ENCODE measurements around the gene NALF2.

DNA sequence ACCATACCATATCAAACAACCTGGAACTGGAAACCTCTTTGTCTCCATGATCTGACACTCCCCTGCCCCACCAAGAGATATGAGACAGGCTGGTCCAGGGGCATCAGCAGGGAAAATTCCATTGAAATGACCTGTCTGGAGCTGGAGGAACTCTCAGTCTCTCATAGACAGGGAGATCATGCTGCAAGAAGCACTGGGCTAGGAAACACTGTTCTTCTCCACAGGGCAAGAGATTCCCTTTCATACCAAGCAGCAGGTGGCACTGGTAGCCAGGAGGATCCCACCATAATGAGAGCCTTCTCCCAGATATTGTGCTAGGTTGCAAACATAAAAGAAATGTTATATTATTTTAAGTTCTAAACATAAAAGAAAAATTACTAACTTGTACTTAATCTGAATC, 14.5 kb upstream of the NALF2 start:
- TF ChIP-seq, protein P1, sequence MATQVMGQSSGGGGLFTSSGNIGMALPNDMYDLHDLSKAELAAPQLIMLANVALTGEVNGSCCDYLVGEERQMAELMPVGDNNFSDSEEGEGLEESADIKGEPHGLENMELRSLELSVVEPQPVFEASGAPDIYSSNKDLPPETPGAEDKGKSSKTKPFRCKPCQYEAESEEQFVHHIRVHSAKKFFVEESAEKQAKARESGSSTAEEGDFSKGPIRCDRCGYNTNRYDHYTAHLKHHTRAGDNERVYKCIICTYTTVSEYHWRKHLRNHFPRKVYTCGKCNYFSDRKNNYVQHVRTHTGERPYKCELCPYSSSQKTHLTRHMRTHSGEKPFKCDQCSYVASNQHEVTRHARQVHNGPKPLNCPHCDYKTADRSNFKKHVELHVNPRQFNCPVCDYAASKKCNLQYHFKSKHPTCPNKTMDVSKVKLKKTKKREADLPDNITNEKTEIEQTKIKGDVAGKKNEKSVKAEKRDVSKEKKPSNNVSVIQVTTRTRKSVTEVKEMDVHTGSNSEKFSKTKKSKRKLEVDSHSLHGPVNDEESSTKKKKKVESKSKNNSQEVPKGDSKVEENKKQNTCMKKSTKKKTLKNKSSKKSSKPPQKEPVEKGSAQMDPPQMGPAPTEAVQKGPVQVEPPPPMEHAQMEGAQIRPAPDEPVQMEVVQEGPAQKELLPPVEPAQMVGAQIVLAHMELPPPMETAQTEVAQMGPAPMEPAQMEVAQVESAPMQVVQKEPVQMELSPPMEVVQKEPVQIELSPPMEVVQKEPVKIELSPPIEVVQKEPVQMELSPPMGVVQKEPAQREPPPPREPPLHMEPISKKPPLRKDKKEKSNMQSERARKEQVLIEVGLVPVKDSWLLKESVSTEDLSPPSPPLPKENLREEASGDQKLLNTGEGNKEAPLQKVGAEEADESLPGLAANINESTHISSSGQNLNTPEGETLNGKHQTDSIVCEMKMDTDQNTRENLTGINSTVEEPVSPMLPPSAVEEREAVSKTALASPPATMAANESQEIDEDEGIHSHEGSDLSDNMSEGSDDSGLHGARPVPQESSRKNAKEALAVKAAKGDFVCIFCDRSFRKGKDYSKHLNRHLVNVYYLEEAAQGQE (IDR thresholded peaks at IDR 0.05; ENCODE audit: insufficient replicate concordance, low read depth) = no peak
- TF ChIP-seq, protein P2, sequence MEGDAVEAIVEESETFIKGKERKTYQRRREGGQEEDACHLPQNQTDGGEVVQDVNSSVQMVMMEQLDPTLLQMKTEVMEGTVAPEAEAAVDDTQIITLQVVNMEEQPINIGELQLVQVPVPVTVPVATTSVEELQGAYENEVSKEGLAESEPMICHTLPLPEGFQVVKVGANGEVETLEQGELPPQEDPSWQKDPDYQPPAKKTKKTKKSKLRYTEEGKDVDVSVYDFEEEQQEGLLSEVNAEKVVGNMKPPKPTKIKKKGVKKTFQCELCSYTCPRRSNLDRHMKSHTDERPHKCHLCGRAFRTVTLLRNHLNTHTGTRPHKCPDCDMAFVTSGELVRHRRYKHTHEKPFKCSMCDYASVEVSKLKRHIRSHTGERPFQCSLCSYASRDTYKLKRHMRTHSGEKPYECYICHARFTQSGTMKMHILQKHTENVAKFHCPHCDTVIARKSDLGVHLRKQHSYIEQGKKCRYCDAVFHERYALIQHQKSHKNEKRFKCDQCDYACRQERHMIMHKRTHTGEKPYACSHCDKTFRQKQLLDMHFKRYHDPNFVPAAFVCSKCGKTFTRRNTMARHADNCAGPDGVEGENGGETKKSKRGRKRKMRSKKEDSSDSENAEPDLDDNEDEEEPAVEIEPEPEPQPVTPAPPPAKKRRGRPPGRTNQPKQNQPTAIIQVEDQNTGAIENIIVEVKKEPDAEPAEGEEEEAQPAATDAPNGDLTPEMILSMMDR (IDR thresholded peaks at IDR 0.05; ENCODE audit: insufficient read depth, low read length) = no peak
